Mesenchymal stem cell (in vitro differentiated cells and primary cell): Measurements from ENCODE around the gene DPCD.

Source experiments
- DNase-seq: peaks from one replicate; pipeline ENCODE4 v3.0.0-alpha.2; 2013
- H2AFZ ChIP-seq: one replicate; pipeline ENCODE4 v1.6.1; 2013; ENCODE audit warnings: low read depth, mild to moderate bottlenecking, control low read depth, inconsistent platforms, low read length, moderate library complexity
- H2AK5ac ChIP-seq: 2 replicates; pipeline ENCODE4 v1.6.1; 2013; ENCODE audit warnings: low read length, moderate library complexity, mild to moderate bottlenecking, inconsistent platforms; ENCODE audit not compliant: severe bottlenecking
- H2BK120ac ChIP-seq: one replicate; pipeline ENCODE4 v1.6.1; 2013; ENCODE audit warnings: low read depth, mild to moderate bottlenecking, inconsistent platforms, low read length, moderate library complexity
- H2BK12ac ChIP-seq, 2 experiments: one replicate each; pipeline ENCODE4 v1.6.1; 2013; ENCODE audit warnings: inconsistent platforms in 2 of 2, low read length in 2 of 2, mild to moderate bottlenecking in 2 of 2, moderate library complexity in 2 of 2, control low read depth in 1 of 2
- H2BK15ac ChIP-seq: one replicate; pipeline ENCODE4 v1.6.1; 2013; ENCODE audit warnings: mild to moderate bottlenecking, low read depth, inconsistent platforms; ENCODE audit not compliant: poor library complexity, severe bottlenecking
- H2BK5ac ChIP-seq: 2 replicates; pipeline ENCODE4 v1.6.1; 2013; ENCODE audit warnings: low read depth, mild to moderate bottlenecking, low read length, control low read depth, inconsistent platforms; ENCODE audit not compliant: poor library complexity, severe bottlenecking
- H3K14ac ChIP-seq, 2 experiments: one replicate each; pipeline ENCODE4 v1.6.1; 2013; ENCODE audit warnings: inconsistent platforms in 2 of 2, low read length in 2 of 2, control low read depth in 1 of 2, mild to moderate bottlenecking in 1 of 2, moderate library complexity in 1 of 2
- H3K18ac ChIP-seq, 2 experiments: one replicate each; pipeline ENCODE4 v1.6.1; 2013; ENCODE audit warnings: inconsistent platforms in 2 of 2, low read length in 2 of 2, control low read depth in 1 of 2, low read depth in 1 of 2, mild to moderate bottlenecking in 1 of 2
- H3K23ac ChIP-seq, 2 experiments: one replicate each; pipeline ENCODE4 v1.6.1; 2013; ENCODE audit warnings: inconsistent platforms in 2 of 2, low read length in 2 of 2, mild to moderate bottlenecking in 2 of 2, moderate library complexity in 2 of 2, control low read depth in 1 of 2
- H3K27ac ChIP-seq: 2 replicates; pipeline ENCODE4 v1.5.1; 2013; ENCODE audit warnings: mild to moderate bottlenecking, moderate library complexity, low read length, control low read depth, inconsistent platforms; ENCODE audit not compliant: poor library complexity, severe bottlenecking
- H3K27me3 ChIP-seq, 2 experiments: 2 replicates each; pipeline versions ENCODE4 v1.6.1 to v1.7.0; 2013; ENCODE audit warnings: low read length in 2 of 2, mild to moderate bottlenecking in 2 of 2, moderate library complexity in 2 of 2, control low read depth in 1 of 2, inconsistent platforms in 1 of 2; ENCODE audit not compliant: control insufficient read depth in 1 of 2, insufficient read depth in 1 of 2
- H3K36me3 ChIP-seq, 2 experiments: 2 replicates each; pipeline versions ENCODE4 v1.6.1 to v1.7.0; 2013; ENCODE audit warnings: low read length in 2 of 2, control low read depth in 1 of 2, inconsistent platforms in 1 of 2, low read depth in 1 of 2, mild to moderate bottlenecking in 1 of 2; ENCODE audit not compliant: insufficient read depth in 2 of 2, control insufficient read depth in 1 of 2
- H3K4ac ChIP-seq, 2 experiments: one replicate each; pipeline ENCODE4 v1.6.1; 2013; ENCODE audit warnings: inconsistent platforms in 2 of 2, low read length in 2 of 2, mild to moderate bottlenecking in 2 of 2, moderate library complexity in 2 of 2, control low read depth in 1 of 2, low read depth in 1 of 2
- H3K4me1 ChIP-seq: 2 replicates; pipeline ENCODE4 v1.6.1; 2013; ENCODE audit warnings: low read depth, low read length, control low read depth; ENCODE audit not compliant: control insufficient read depth, insufficient read depth
- H3K4me2 ChIP-seq: 2 replicates; pipeline ENCODE4 v1.6.1; 2013; ENCODE audit warnings: low read length, mild to moderate bottlenecking, inconsistent platforms; ENCODE audit not compliant: poor library complexity, severe bottlenecking
- H3K4me3 ChIP-seq, 2 experiments: 2 replicates each; pipeline versions ENCODE4 v1.5.1 to v1.7.0; 2013; ENCODE audit warnings: low read length in 2 of 2, mild to moderate bottlenecking in 2 of 2, control low read depth in 1 of 2, low read depth in 1 of 2; ENCODE audit not compliant: insufficient read depth in 1 of 2
- H3K79me1 ChIP-seq: replicated peaks from 2 replicates; pipeline ENCODE4 v1.6.1; 2013; ENCODE audit warnings: mild to moderate bottlenecking, control low read depth, low read length, inconsistent platforms; ENCODE audit not compliant: poor library complexity, severe bottlenecking
- H3K9ac ChIP-seq: 2 replicates; pipeline ENCODE4 v1.7.0; 2013; ENCODE audit warnings: mild to moderate bottlenecking, low read length, moderate library complexity
- H3K9me3 ChIP-seq: 2 replicates; pipeline ENCODE4 v1.7.0; 2013; ENCODE audit warnings: mild to moderate bottlenecking, low read length; ENCODE audit not compliant: control insufficient read depth
- H4K8ac ChIP-seq: one replicate; pipeline ENCODE4 v1.6.1; 2013; ENCODE audit warnings: inconsistent platforms, mild to moderate bottlenecking, low read length, moderate library complexity
- H4K91ac ChIP-seq: one replicate; pipeline ENCODE4 v1.6.1; 2013; ENCODE audit warnings: mild to moderate bottlenecking, low read length, inconsistent platforms
- WGBS: methylation state at CpG from one replicate; pipeline ENCODE4 v1.1.7; 2013; ENCODE audit warnings: mixed read lengths; 5-methylcytosine and 5-hydroxymethylcytosine counted together

The DPCD gene

GRCh38 chr10:101570428-101571270 is 17.5 kb upstream of the DPCD start:
- H2AFZ ChIP-seq, result peak overlapping the region; percentile 79
- peak overlapping the region in 1 of 2 experiments; percentile 40 for H3K18ac ChIP-seq
- peaks cover 6% of the 10 kb centered on the region for H3K9me3 ChIP-seq
- H3K4me1 ChIP-seq, result peaks cover 25% of the 10 kb centered on the region
- H2BK120ac ChIP-seq, result no peak overlapping the region
- no peaks in the 10 kb centered on the region for H3K36me3 ChIP-seq
- H2BK12ac ChIP-seq, result no peak overlapping the region
- H3K27me3 ChIP-seq, result peaks cover 44 to 52% of the 10 kb centered on the region in 2 experiments
- H3K4me3 ChIP-seq, result peak overlapping the region; percentile 53 to 76
- peak overlapping the region in 1 of 2 experiments; percentile 46 for H3K23ac ChIP-seq
- H3K27ac ChIP-seq, result no peak overlapping the region
- H4K8ac ChIP-seq, result peak overlapping the region; percentile 9
- no peaks in the 10 kb centered on the region for H3K79me1 ChIP-seq
- peak overlapping the region; percentile 88 for H3K4me2 ChIP-seq
- no peak for DNase-seq
- H2BK15ac ChIP-seq, result no peak overlapping the region
- H4K91ac ChIP-seq, result peak overlapping the region; percentile 75
- 22% methylated on average over 33 of the region's 37 CpGs for WGBS
- H3K4ac ChIP-seq, result peak overlapping the region; percentile 13 to 46
- H2BK5ac ChIP-seq, result no peak overlapping the region
- H3K14ac ChIP-seq, result peak overlapping the region in 1 of 2 experiments; percentile 55
- H3K9ac ChIP-seq, result peak overlapping the region; percentile 86
- no peak overlapping the region for H2AK5ac ChIP-seq

- no peak overlapping the region for H4K8ac ChIP-seq
- no peak overlapping the region for H2BK5ac ChIP-seq
- H3K4me3 ChIP-seq, result no peak overlapping the region
- H2BK120ac ChIP-seq, result no peak overlapping the region
- H2BK15ac ChIP-seq, result no peak overlapping the region
- DNase-seq, result no peak
- no peak overlapping the region for H3K27ac ChIP-seq
- no peak overlapping the region for H3K4ac ChIP-seq
- H2AK5ac ChIP-seq, result no peak overlapping the region
- H3K9ac ChIP-seq, result no peak overlapping the region
- no peaks in the 10 kb centered on the region for H3K36me3 ChIP-seq
- no peak overlapping the region for H3K18ac ChIP-seq
- H3K4me1 ChIP-seq, result peaks cover 22% of the 10 kb centered on the region
- no peak overlapping the region for H2AFZ ChIP-seq
- H3K9me3 ChIP-seq, result peaks cover 6% of the 10 kb centered on the region
- peaks cover 37 to 44% of the 10 kb centered on the region in 2 experiments for H3K27me3 ChIP-seq
- WGBS, result 83% methylated on average over 8 of the region's 8 CpGs
- no peak overlapping the region for H3K14ac ChIP-seq
- no peaks in the 10 kb centered on the region for H3K79me1 ChIP-seq
- no peak overlapping the region for H3K23ac ChIP-seq
- H3K4me2 ChIP-seq, result peak overlapping the region; percentile 7
- no peak overlapping the region for H2BK12ac ChIP-seq
- peak overlapping the region; percentile 75 for H4K91ac ChIP-seq
Observed at GRCh38 chr10:101571271-101571925, 16.7 kb upstream of the DPCD start.

GRCh38 chr10:101572126-101572525 is 16.0 kb upstream of the DPCD start:
- no peak overlapping the region for H2BK15ac ChIP-seq
- no peak overlapping the region for H3K23ac ChIP-seq
- H2AFZ ChIP-seq, result no peak overlapping the region
- peaks cover 17% of the 10 kb centered on the region for H3K4me1 ChIP-seq
- 100% methylated on average over 3 of the region's 7 CpGs for WGBS
- H3K27ac ChIP-seq, result no peak overlapping the region
- no peak overlapping the region for H3K4ac ChIP-seq
- no peak overlapping the region for H2AK5ac ChIP-seq
- H3K9ac ChIP-seq, result no peak overlapping the region
- peaks cover 0 to 5% of the 10 kb centered on the region in 2 experiments for H3K36me3 ChIP-seq
- H3K14ac ChIP-seq, result no peak overlapping the region
- no peak overlapping the region for H4K91ac ChIP-seq
- no peak overlapping the region for H3K4me2 ChIP-seq
- no peak overlapping the region for H3K18ac ChIP-seq
- no peak overlapping the region for H4K8ac ChIP-seq
- no peak overlapping the region for H2BK12ac ChIP-seq
- no peak overlapping the region for H2BK120ac ChIP-seq
- no peaks in the 10 kb centered on the region for H3K79me1 ChIP-seq
- H3K27me3 ChIP-seq, result peaks cover 29 to 37% of the 10 kb centered on the region in 2 experiments
- H3K4me3 ChIP-seq, result no peak overlapping the region
- peaks cover 6% of the 10 kb centered on the region for H3K9me3 ChIP-seq
- no peak for DNase-seq
- H2BK5ac ChIP-seq, result no peak overlapping the region

GRCh38 chr10:101572785-101573184 is 15.3 kb upstream of the DPCD start:
- Histone ChIP-seq H2BK12ac (no peak overlapping the region), H3K4me1 (peaks cover 17% of the 10 kb centered on the region), H3K14ac (no peak overlapping the region), H3K27ac (no peak overlapping the region), H2BK120ac (no peak overlapping the region), H3K9me3 (peaks cover 6% of the 10 kb centered on the region), H4K91ac (no peak overlapping the region), H2AK5ac (no peak overlapping the region), H3K23ac (no peak overlapping the region), H3K4me2 (no peak overlapping the region), H3K9ac (no peak overlapping the region), H3K27me3 (peaks cover 23 to 30% of the 10 kb centered on the region in 2 experiments), H4K8ac (no peak overlapping the region), H2BK15ac (no peak overlapping the region), H2AFZ (no peak overlapping the region), H3K79me1 (no peaks in the 10 kb centered on the region), H3K4me3 (no peak overlapping the region), H3K4ac (no peak overlapping the region), H3K18ac (no peak overlapping the region), H2BK5ac (no peak overlapping the region), H3K36me3 (peaks cover 2 to 11% of the 10 kb centered on the region in 2 experiments)
- 84% methylated on average over 2 of the region's 2 CpGs for WGBS
- no peak for DNase-seq
